Natural killer cell (primary cell): ENCODE results near the gene APRT. TPM values are rescaled to one million over a fixed set of nuclear protein-coding genes. Genes with fewer than 3 reads are reported as not detected.
"Not testable (repeated sequence)": the region's sequence is repeated elsewhere in the genome, so short reads cannot be mapped to it uniquely, and the experiment has no call there.

ENCODE experiments used
- ATAC-seq, 3 donors: fragments of 150-1000 bp in 2 of 3; fragments of 200-7000 bp in 1 of 3; cut with Tn5 transposase; 1 replicate in 1 of 3; 2 replicates in 2 of 3; pipeline ENCODE4 v1.10.0; 2021; ENCODE audit warnings: mild to moderate bottlenecking in 2 of 3, moderate library complexity in 2 of 3
- DNase-seq, 2 donors: peaks; one replicate each; pipeline versions ENCODE4 v3.0.0 to v3.0.0-alpha.2; 2013 to 2021; ENCODE audit warnings: mixed read lengths in 1 of 2
- H3K27ac ChIP-seq: one replicate; pipeline ENCODE4 v1.5.1; 2013; ENCODE audit warnings: mild to moderate bottlenecking, low read length
- H3K27me3 ChIP-seq: one replicate; pipeline ENCODE4 v1.6.1; 2013; ENCODE audit warnings: low read length; ENCODE audit not compliant: control insufficient read depth, insufficient read depth
- H3K36me3 ChIP-seq: one replicate; pipeline ENCODE4 v1.6.1; 2013; ENCODE audit warnings: low read length; ENCODE audit not compliant: control insufficient read depth, insufficient read depth
- H3K4me1 ChIP-seq: one replicate; pipeline ENCODE4 v1.6.1; 2013; ENCODE audit warnings: low read length; ENCODE audit not compliant: control insufficient read depth, insufficient read depth
- H3K4me3 ChIP-seq: one replicate; pipeline ENCODE4 v1.5.1; 2013; ENCODE audit warnings: low read length
- H3K9me3 ChIP-seq: one replicate; pipeline ENCODE4 v1.6.1; 2013; ENCODE audit warnings: low read length; ENCODE audit not compliant: control insufficient read depth, insufficient read depth
- H3K27ac Mint-ChIP-seq, 2 donors: one replicate each; pipeline ENCODE4 v1.8.0; 2022; ENCODE audit warnings: mild to moderate bottlenecking in 2 of 2, mixed read lengths in 2 of 2, moderate library complexity in 1 of 2
- H3K27me3 Mint-ChIP-seq, 2 donors: one replicate each; pipeline ENCODE4 v1.8.0; 2022; ENCODE audit warnings: low read depth in 2 of 2, mixed read lengths in 2 of 2
- H3K36me3 Mint-ChIP-seq: one replicate; pipeline ENCODE4 v1.8.0; 2022; ENCODE audit warnings: mixed read lengths
- H3K4me1 Mint-ChIP-seq, 2 donors: one replicate each; pipeline ENCODE4 v1.8.0; 2022; ENCODE audit warnings: mixed read lengths in 2 of 2
- H3K4me3 Mint-ChIP-seq: one replicate; pipeline ENCODE4 v1.8.0; 2022; ENCODE audit warnings: mild to moderate bottlenecking, moderate library complexity, mixed read lengths
- H3K9me3 Mint-ChIP-seq, 2 donors: one replicate each; pipeline ENCODE4 v1.8.0; 2022; ENCODE audit warnings: mixed read lengths in 2 of 2
- CTCF ChIP-seq: fragments of 200-600 bp; IDR thresholded peaks from one replicate; pipeline ENCODE4 v1.8.0; 2022; ENCODE audit warnings: antibody characterized with exemption
- WGBS: methylation state at CpG from one replicate; pipeline ENCODE4 v1.1.7; 2013; ENCODE audit warnings: missing lambda C conversion rate; ENCODE audit not compliant: insufficient coverage; 5-methylcytosine and 5-hydroxymethylcytosine counted together
- intact Hi-C: fragments of 100-400 bp; cut with micrococcal nuclease; formaldehyde crosslinking; loops from one replicate; pipeline ENCODE4 v1.14.2; 2022
- total RNA-seq, 4 donors: library from RNA; stranded (reverse); fragments of 120-200 nt in 1 of 4; gene quantifications; one replicate each; pipeline versions ENCODE4 v1.2.3 to v1.2.4, GENCODE V29; 2013 to 2022

APRT gene
- total RNA-seq, 3 donors from 2014 or later (not counting 1 experiment from before 2014, with no cell fraction given): 118 to 123 (median 120) TPM

GRCh38 chr16:88773812-88774291, 37.9 kb downstream of the APRT start:
- Mint-ChIP-seq H3K27ac (peak overlapping the region in 1 of 2 donors; percentile 56), H3K4me1 (peaks cover 30 to 67% of the 10 kb centered on the region in 2 donors), H3K36me3 (no peaks in the 10 kb centered on the region), H3K9me3 (no peaks in the 10 kb centered on the region), H3K27me3 (no peaks in the 10 kb centered on the region), H3K4me3 (no peak overlapping the region)
- H3K4me1 ChIP-seq: peaks cover 59% of the 10 kb centered on the region
- H3K9me3 ChIP-seq: no peaks in the 10 kb centered on the region
- no peak for TF ChIP-seq CTCF
- no peak overlapping the region for H3K27ac ChIP-seq
- no peak for DNase-seq
- 67% methylated on average over 12 of the region's 12 CpGs for WGBS
- H3K27me3 ChIP-seq: no peaks in the 10 kb centered on the region
- intact Hi-C loops: no loop called here
- no peak for ATAC-seq
- H3K4me3 ChIP-seq: no peak overlapping the region
- no peaks in the 10 kb centered on the region for H3K36me3 ChIP-seq

- no peaks in the 10 kb centered on the region for H3K9me3 Mint-ChIP-seq
- no peaks in the 10 kb centered on the region for H3K27me3 Mint-ChIP-seq
- peaks cover 27 to 62% of the 10 kb centered on the region in 2 donors for H3K4me1 Mint-ChIP-seq
- Histone ChIP-seq H3K27me3 (no peaks in the 10 kb centered on the region), H3K9me3 (no peaks in the 10 kb centered on the region), H3K27ac (no peak overlapping the region), H3K4me3 (no peak overlapping the region), H3K36me3 (no peaks in the 10 kb centered on the region), H3K4me1 (peaks cover 59% of the 10 kb centered on the region)
- ATAC-seq: no peak
- intact Hi-C loops: no loop called here
- no peak overlapping the region for H3K4me3 Mint-ChIP-seq
- WGBS: 61% methylated on average over 29 of the region's 29 CpGs
- no peaks in the 10 kb centered on the region for H3K36me3 Mint-ChIP-seq
- DNase-seq: no peak
- H3K27ac Mint-ChIP-seq: peak overlapping the region; percentile 56 to 60
- no peak for TF ChIP-seq CTCF
Measured at GRCh38 chr16:88772871-88773811, 38.6 kb downstream of the APRT start.

- intact Hi-C loops: loop anchor here (2.0 kb wide), 1 partner anchor 13 kb away; the partner anchor contains the start of gene PIEZO1
- H3K9me3 ChIP-seq, H3K27me3 Mint-ChIP-seq, H3K27ac ChIP-seq, H3K36me3 Mint-ChIP-seq, H3K4me3 ChIP-seq, H3K27me3 ChIP-seq, H3K36me3 ChIP-seq, ATAC-seq, DNase-seq, H3K9me3 Mint-ChIP-seq: not testable (repeated sequence)
- Mint-ChIP-seq H3K4me3 (peak overlapping the region; percentile 40), H3K27ac (peak overlapping the region in 1 of 2 donors; percentile 27), H3K4me1 (peaks cover 27 to 64% of the 10 kb centered on the region in 2 donors)
- 88% methylated on average over 16 of the region's 23 CpGs for WGBS
- peaks cover 62% of the 10 kb centered on the region for H3K4me1 ChIP-seq
Measured at GRCh38 chr16:88771781-88772180, 39.9 kb downstream of the APRT start.

GRCh38 chr16:88771294-88771772, 40.4 kb downstream of the APRT start:
- 62% methylated on average over 13 of the region's 19 CpGs for WGBS
- peaks cover 28 to 61% of the 10 kb centered on the region in 2 donors for H3K4me1 Mint-ChIP-seq
- Histone ChIP-seq H3K4me3 (no peak overlapping the region), H3K4me1 (peaks cover 66% of the 10 kb centered on the region), H3K9me3 (no peaks in the 10 kb centered on the region), H3K36me3 (no peaks in the 10 kb centered on the region), H3K27ac (peak overlapping the region; percentile 55), H3K27me3 (no peaks in the 10 kb centered on the region)
- TF ChIP-seq CTCF: no peak
- peak overlapping the region; percentile 82 to 85 for H3K27ac Mint-ChIP-seq
- H3K9me3 Mint-ChIP-seq: no peaks in the 10 kb centered on the region
- ATAC-seq (no peak), DNase-seq (no peak)
- intact Hi-C loops: loop anchor here (2.0 kb wide), 1 partner anchor 13 kb away; the partner anchor contains the start of gene PIEZO1
- peak overlapping the region; percentile 75 for H3K4me3 Mint-ChIP-seq
- no peaks in the 10 kb centered on the region for H3K27me3 Mint-ChIP-seq
- no peaks in the 10 kb centered on the region for H3K36me3 Mint-ChIP-seq
